Neural cell (in vitro differentiated cells): ENCODE results near the gene ISCU.

Source experiments
- CTCF ChIP-seq: fragments of 450-650 bp; IDR thresholded peaks from 2 replicates; pipeline ENCODE4 v1.5.1; 2014; ENCODE audit warnings: antibody characterized with exemption, mild to moderate bottlenecking, moderate library complexity; ENCODE audit not compliant: poor library complexity, severe bottlenecking
- EP300 ChIP-seq: fragments of 450-650 bp; conservative IDR thresholded peaks from 2 replicates; pipeline ENCODE4 v1.6.1; 2014; ENCODE audit warnings: antibody characterized with exemption, mild to moderate bottlenecking, moderate library complexity; ENCODE audit not compliant: poor library complexity, severe bottlenecking
- EZH2 ChIP-seq: fragments of 200-600, 300-800 bp; shearing (Covaris generic), sonication (generic); IDR thresholded peaks from 2 replicates; pipeline ENCODE4 v1.6.1; 2014; ENCODE audit warnings: antibody characterized with exemption, low read length, borderline replicate concordance, mild to moderate bottlenecking; ENCODE audit not compliant: insufficient read depth, poor library complexity, severe bottlenecking
- RAD21 ChIP-seq: fragments of 450-650 bp; conservative IDR thresholded peaks from 2 replicates; pipeline ENCODE4 v1.6.1; 2014; ENCODE audit warnings: antibody characterized with exemption, mild to moderate bottlenecking, moderate library complexity
- REST ChIP-seq: IDR thresholded peaks from 2 replicates; pipeline ENCODE4 v1.6.1; 2012; ENCODE audit warnings: borderline replicate concordance

DNA sequence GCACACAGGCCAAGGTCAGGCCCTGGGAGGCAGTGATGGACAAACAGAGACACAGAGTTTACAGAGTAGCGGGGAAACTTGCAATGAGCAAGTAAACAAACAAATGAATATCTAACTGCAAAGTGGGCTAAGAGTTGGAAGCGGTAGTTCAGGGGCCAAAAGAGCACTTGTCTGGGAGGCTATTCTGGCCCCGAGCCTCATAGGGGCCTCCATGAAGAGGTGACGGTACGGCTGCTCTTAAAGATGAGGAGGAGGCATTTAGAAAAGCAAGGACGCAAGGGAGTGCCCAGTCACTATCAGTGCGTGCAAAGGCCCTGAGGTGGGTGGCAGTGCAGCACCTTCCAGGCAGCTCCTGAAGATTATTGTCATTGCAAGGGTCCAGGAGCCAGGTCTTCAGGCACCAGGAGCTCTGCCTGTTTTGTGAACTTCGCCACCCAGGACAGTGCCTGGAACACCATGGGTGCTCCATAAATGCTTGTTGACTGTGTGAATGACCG, 39.9 kb downstream of the ISCU start:
- TF ChIP-seq CTCF (no peak), RAD21 (no peak), REST (no peak), EP300 (no peak), EZH2 (no peak)
